Measurements from ENCODE around the gene TFEB.

- TF ChIP-seq EZH2 (IDR thresholded peaks at IDR 0.05) (no peak), CTCF (IDR thresholded peaks at IDR 0.05) (no peak)
Measured at GRCh38 chr6:41638935-41639808, 96.2 kb downstream of the TFEB start.
